Ovary (tissue), 9 donors: ENCODE results near the gene SLCO2B1. TPM values are rescaled to one million over a fixed set of nuclear protein-coding genes. Genes with fewer than 3 reads are reported as not detected.

ENCODE experiments used
- DNase-seq, 5 donors: peaks; one replicate each; pipeline ENCODE4 v3.0.0-alpha.2; 2019 to 2020
- H3K27ac ChIP-seq, 2 donors: fragments of 200-600 bp; one replicate each; pipeline versions ENCODE4 v1.5.1 to v1.8.0; 2019 to 2022
- H3K27me3 ChIP-seq: fragments of 200-600 bp; one replicate; pipeline ENCODE4 v1.8.0; 2022
- H3K36me3 ChIP-seq: fragments of 200-600 bp; sonication (generic); one replicate; pipeline ENCODE4 v1.5.1; 2019
- H3K4me1 ChIP-seq: one replicate; pipeline ENCODE4 v1.8.1; 2013; ENCODE audit warnings: mild to moderate bottlenecking, moderate library complexity; ENCODE audit not compliant: insufficient read depth
- H3K4me3 ChIP-seq: fragments of 200-600 bp; sonication (generic); one replicate; pipeline ENCODE4 v1.5.1; 2017
- H3K9me3 ChIP-seq, 2 donors: fragments of 200-600 bp in 1 of 2; sonication (generic) in 1 of 2; one replicate each; pipeline versions ENCODE4 v1.5.1 to v1.8.1; 2013 to 2019; ENCODE audit warnings: mild to moderate bottlenecking in 1 of 2, moderate library complexity in 1 of 2
- EP300 ChIP-seq: sonication (generic); formaldehyde crosslinking; IDR thresholded peaks from one replicate; pipeline ENCODE4 v1.6.1; 2017; ENCODE audit warnings: antibody characterized with exemption
- POLR2A ChIP-seq: fragments of 450-650 bp; IDR thresholded peaks from one replicate; pipeline ENCODE4 v1.6.1; 2017; ENCODE audit warnings: antibody characterized with exemption, mild to moderate bottlenecking, moderate library complexity
- WGBS, 3 donors: extraction: QIAGEN DNeasy Blood & Tissue Kit in 1 of 3; methylation state at CpG; one replicate each; pipeline versions ENCODE4 v1.1.5 to v1.1.7; 2013 to 2017; 5-methylcytosine and 5-hydroxymethylcytosine counted together
- intact Hi-C, 4 donors: fragments of 100-400 bp; cut with DNase I; formaldehyde crosslinking; loops; one replicate each; pipeline versions ENCODE4 v1.11.0 to v1.15.1; 2022 to 2023
- polyA plus RNA-seq, 2 donors: library from polyadenylated mRNA; stranded (reverse); fragments of 200-250 nt in 1 of 2; fragments of 350-450 nt in 1 of 2; fragmentation: Illumina TruSeq in 1 of 2; extraction: RNeasy Lipid Tissue Mini Kit (QIAGEN cat#74804) in 1 of 2; gene quantifications; one replicate each; pipeline ENCODE4 v1.2.3, GENCODE V29; 2013 to 2014
- total RNA-seq, 7 donors: library from RNA; depleted of rRNA in 2 of 7; stranded (reverse); fragments of >200 nt in 2 of 7; fragmentation: NEBNext Ultra II Directional in 3 of 7; extraction: Animal tissue kit (Norgen Biotek cat#: 25700) in 3 of 7; gene quantifications; one replicate each; pipeline versions ENCODE4 v1.1.0 to v1.2.4, GENCODE V29; 2016 to 2023
- TF ChIP-seq, protein P1 (sequence below), 3 donors: fragments of 450-650 bp in 2 of 3; fragments of 200-600 bp in 1 of 3; IDR thresholded peaks; one replicate each; pipeline versions ENCODE4 v1.5.1 to v1.8.0; 2016 to 2022; ENCODE audit warnings: antibody characterized with exemption in 3 of 3, mild to moderate bottlenecking in 1 of 3
- donor health status: DM: no; HTN: no; CAD: no; lungs with moderate emphysema.
- donor health status: DM: no; HTN: no; CAD: no.
- donor health status: Bipolar disorder and iron deficiency.
- donor health status: DM: yes; HTN: yes; CAD: no.
- donor health status: DM: no; HTN: no; CAD: no.
- donor health status: DM: yes; HTN: yes; CAD: no.

SLCO2B1 gene
- total and polyA plus RNA-seq, 9 donors = 12.6 to 79.4 (median 21.8) TPM

DNA sequence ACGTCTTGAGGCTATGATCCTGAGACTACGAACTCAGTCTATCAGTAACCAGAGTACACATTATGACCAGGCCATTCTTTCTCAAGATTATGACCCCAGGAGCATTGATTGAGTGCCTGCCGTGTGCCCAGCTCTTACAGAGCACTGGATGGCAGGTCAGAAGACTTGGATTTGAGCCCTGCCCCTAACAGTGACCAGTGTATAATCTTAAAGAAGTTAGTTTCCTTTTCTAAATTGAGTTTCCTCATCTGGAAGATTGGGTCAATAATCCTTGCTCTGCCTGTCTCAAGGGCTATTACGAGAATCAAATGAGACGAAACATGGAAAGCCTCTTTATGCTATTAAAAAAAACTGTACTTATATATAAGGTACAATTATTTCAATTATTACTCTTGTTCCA, 38.2 kb downstream of the SLCO2B1 start:
- Histone ChIP-seq H3K27ac (no peak overlapping the region), H3K9me3 (no peaks in the 10 kb centered on the region), H3K36me3 (no peaks in the 10 kb centered on the region), H3K4me1 (no peaks in the 10 kb centered on the region), H3K4me3 (no peak overlapping the region), H3K27me3 (no peaks in the 10 kb centered on the region)
- DNase-seq = no peak
- WGBS, 3 donors = 91 to 96% (median 94%) methylated on average over 5 of the region's 5 CpGs
- no peak for TF ChIP-seq POLR2A
- TF ChIP-seq EP300 = no peak
- TF ChIP-seq, protein P1, sequence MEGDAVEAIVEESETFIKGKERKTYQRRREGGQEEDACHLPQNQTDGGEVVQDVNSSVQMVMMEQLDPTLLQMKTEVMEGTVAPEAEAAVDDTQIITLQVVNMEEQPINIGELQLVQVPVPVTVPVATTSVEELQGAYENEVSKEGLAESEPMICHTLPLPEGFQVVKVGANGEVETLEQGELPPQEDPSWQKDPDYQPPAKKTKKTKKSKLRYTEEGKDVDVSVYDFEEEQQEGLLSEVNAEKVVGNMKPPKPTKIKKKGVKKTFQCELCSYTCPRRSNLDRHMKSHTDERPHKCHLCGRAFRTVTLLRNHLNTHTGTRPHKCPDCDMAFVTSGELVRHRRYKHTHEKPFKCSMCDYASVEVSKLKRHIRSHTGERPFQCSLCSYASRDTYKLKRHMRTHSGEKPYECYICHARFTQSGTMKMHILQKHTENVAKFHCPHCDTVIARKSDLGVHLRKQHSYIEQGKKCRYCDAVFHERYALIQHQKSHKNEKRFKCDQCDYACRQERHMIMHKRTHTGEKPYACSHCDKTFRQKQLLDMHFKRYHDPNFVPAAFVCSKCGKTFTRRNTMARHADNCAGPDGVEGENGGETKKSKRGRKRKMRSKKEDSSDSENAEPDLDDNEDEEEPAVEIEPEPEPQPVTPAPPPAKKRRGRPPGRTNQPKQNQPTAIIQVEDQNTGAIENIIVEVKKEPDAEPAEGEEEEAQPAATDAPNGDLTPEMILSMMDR (IDR thresholded peaks at IDR 0.05) = no peak
- intact Hi-C loops = no loop called here

DNA sequence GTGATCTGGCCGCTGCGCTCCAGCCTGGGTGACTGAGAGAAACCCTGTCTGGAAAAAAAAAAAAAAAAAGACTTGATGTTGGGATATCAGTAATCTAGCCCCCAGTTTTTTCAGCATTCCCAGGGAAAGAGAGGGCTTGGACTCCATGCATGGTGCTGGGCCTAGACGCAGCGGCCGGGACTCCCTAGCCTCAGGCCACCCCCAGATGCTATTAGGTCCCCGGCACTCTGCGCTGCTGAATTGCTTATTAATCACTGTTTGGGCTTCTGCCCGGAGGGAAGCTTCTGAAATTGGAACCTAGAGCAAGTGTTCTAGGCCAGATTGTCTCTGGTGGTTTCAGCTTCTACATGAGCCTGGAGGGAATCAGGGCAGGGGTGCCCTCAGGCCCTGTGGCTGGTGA, 39.0 kb downstream of the SLCO2B1 start:
- Histone ChIP-seq H3K27ac (no peak overlapping the region), H3K4me1 (no peaks in the 10 kb centered on the region), H3K4me3 (no peak overlapping the region), H3K27me3 (no peaks in the 10 kb centered on the region), H3K9me3 (no peaks in the 10 kb centered on the region), H3K36me3 (no peaks in the 10 kb centered on the region)
- WGBS, 3 donors = 75 to 89% (median 85%) methylated on average over 8 of the region's 8 CpGs
- TF ChIP-seq, protein P1 (IDR thresholded peaks at IDR 0.05) = no peak
- TF ChIP-seq POLR2A (no peak), EP300 (no peak)
- intact Hi-C loops = no loop called here
- DNase-seq = no peak

DNA sequence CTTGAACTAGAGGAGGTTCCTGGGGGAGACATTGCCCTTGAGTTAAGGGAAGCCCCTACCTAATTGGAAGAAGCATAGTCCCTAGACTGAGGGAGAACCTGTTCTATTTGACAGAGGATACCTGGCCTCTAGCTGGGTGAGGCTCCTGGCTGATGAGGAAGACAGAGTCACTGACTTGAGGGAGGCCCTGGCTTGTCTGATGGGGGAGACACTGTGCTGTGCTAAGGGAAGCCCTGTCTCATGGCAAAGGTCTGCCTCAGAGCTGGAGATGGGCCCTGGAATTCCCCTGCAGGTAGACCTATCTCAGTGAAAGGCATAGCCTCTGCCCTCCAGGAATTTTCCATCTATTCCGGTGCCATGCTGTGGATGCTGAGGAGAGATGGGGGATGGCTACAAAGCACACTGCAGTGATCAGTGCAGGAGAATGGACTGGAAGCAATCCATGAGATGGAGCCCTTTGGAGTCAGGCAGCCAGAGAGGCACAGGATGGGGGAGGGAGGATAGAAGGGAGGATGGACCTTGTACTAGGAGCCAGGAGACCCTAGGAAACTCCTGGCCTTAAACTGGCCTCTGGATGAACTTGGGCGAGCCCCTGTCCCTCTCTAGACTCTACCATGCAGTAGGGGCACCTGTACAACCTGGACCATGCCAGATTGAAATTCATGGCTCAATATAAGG, 39.9 kb downstream of the SLCO2B1 start:
- TF ChIP-seq, protein P1 (IDR thresholded peaks at IDR 0.05) = no peak
- TF ChIP-seq POLR2A (no peak), EP300 (no peak)
- intact Hi-C loops = no loop called here
- Histone ChIP-seq H3K27ac (no peak overlapping the region), H3K4me1 (no peaks in the 10 kb centered on the region), H3K4me3 (no peak overlapping the region), H3K9me3 (no peaks in the 10 kb centered on the region), H3K27me3 (no peaks in the 10 kb centered on the region), H3K36me3 (no peaks in the 10 kb centered on the region)
- no peak for DNase-seq
- WGBS, 3 donors = 77 to 95% (median 91%) methylated on average over 2 of the region's 2 CpGs

DNA sequence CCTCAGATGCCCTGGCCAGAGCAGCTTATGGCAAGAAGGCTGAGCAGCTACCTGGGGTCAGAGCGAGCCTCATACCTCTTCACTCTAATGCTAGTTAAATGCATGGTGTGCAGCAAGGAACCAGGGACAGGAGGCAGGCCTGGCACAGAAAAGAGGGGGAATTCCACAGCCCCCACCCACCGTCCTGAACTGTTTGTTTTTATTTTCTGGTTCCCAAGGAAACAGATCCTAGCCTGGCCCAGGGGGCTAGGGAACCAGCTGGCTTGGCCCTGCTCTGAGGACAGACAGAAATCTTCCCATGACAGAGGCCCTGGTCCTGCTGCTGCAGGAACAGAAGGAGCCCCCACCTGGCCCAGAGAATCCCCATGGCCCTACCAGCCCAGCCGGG, 40.4 kb downstream of the SLCO2B1 start:
- TF ChIP-seq EP300 (no peak), POLR2A (no peak)
- TF ChIP-seq, protein P1 (IDR thresholded peaks at IDR 0.05) = no peak
- Histone ChIP-seq H3K36me3 (no peaks in the 10 kb centered on the region), H3K27me3 (no peaks in the 10 kb centered on the region), H3K4me3 (no peak overlapping the region), H3K9me3 (no peaks in the 10 kb centered on the region), H3K4me1 (no peaks in the 10 kb centered on the region), H3K27ac (no peak overlapping the region)
- intact Hi-C loops = no loop called here
- WGBS, 3 donors = 50 to 62% (median 53%) methylated on average over 3 of the region's 3 CpGs
- DNase-seq = no peak
